Vagina (tissue), 2 donors: Measurements from ENCODE around the gene BCAS3.

Experiments used
- CTCF ChIP-seq, 3 experiments: fragments of 450-650 bp in 2 of 3; fragments of 200-600 bp in 1 of 3; sonication (generic) in 1 of 3; IDR thresholded peaks; one replicate each; pipeline ENCODE4 v1.5.1; 2017 to 2019; ENCODE audit warnings: antibody characterized with exemption in 3 of 3, mild to moderate bottlenecking in 2 of 3, moderate library complexity in 2 of 3
- POLR2A ChIP-seq, 2 donors: fragments of 450-650 bp; IDR thresholded peaks; one replicate each; pipeline ENCODE4 v1.6.1; 2017; ENCODE audit warnings: antibody characterized with exemption in 2 of 2, mild to moderate bottlenecking in 2 of 2, moderate library complexity in 2 of 2
- POLR2AphosphoS5 ChIP-seq, 2 donors: sonication (generic); formaldehyde crosslinking; IDR thresholded peaks; one replicate each; pipeline ENCODE4 v1.9.0; 2017; ENCODE audit warnings: antibody characterized with exemption in 2 of 2, mild to moderate bottlenecking in 2 of 2, low read depth in 1 of 2; ENCODE audit not compliant: insufficient read depth in 1 of 2

DNA sequence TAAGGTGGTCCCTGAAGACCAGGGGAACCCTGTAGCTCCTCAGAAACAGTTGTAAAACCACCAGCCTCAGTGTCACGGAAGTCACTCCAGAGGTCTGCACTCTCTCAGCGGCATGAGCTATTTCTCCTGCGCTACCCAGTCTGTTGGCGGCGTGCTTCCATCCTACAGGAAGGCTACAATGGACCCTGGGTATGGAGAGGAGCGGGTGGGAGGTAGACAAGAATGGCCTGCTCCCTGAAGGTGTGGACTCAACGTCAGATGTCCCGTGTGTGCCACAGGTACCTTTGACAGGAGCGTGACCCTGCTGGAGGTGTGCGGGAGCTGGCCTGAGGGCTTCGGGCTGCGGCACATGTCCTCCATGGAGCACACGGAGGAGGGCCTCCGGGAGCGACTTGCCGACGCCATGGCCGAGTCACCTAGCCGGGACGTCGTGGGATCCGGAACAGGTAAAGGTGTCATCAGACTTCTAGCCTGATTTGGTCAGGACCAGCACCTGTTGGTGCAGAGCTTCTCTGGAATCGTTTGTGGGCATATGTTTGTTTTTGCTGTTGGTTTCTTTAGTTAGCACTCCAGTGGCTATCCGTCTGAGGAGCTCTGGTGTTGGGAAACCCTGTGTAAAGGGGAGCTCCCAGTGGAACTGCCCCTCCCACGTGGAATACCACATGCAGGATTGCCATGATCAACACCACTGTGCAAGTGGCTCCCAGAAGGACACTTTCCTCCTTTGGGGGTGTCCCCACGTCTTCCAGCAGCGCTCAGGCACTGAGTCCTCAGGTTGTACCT, 690.6 kb downstream of the BCAS3 start:
- TF ChIP-seq CTCF (IDR thresholded peaks at IDR 0.05) (no peak), POLR2A (IDR thresholded peaks at IDR 0.05) (no peak), POLR2AphosphoS5 (IDR thresholded peaks at IDR 0.05; ENCODE audit: insufficient read depth in 1 of 2, low read depth in 1 of 2) (no peak)
